GM19452 (cell line): ENCODE results near the gene ITPR1.

Source experiments
- ATAC-seq: cut with Tn5 transposase; IDR thresholded peaks from one replicate; pipeline ENCODE4 v1.9.1; 2021; ENCODE audit not compliant: unreplicated experiment

Gene ITPR1

DNA sequence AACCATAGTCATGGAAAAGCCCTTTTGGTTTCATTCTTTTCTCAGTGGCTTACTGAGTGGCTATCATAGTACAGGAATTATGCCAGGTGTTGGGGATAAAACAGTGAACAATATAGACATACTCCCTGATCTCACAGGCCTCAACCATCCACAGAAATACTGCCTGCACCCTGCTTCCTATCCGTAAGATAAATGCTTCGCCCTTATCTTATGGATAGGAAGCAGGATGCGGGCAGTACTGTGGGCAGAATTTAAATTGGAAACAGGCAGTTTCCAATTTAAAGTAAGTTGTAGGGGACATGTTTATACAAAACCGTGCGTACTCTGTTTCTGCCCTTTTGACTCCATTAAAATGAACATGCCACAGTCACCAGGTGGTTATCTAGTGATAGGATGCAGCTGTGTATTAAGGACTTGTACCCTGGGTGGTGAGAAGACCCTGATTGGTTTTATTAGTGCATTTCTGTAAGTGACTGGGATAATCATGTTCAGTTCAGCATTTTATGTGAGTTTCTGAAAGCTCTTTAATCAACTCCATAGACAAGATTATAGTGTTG is 344.3 kb downstream of the ITPR1 start:
- ATAC-seq: no peak

DNA sequence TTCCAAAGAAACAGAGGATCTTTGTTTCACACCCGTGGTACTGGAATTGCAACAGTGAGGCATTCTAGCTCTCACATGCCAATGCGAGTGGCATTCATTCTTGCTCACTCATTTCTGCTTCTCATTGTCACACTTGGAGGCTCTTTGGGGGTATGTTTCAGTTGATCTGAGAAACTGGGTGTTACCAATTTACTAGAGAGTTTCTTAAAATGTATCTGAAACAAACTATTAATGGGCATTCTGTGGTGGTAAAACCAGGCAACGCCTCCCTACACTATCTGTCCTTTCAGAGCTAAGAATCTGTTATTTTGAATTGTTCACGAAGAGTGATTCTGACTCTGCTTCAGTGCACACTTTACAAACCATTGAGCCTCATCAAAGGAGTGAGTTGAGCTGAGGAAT is 345.5 kb downstream of the ITPR1 start:
- ATAC-seq: peak; percentile 64

DNA sequence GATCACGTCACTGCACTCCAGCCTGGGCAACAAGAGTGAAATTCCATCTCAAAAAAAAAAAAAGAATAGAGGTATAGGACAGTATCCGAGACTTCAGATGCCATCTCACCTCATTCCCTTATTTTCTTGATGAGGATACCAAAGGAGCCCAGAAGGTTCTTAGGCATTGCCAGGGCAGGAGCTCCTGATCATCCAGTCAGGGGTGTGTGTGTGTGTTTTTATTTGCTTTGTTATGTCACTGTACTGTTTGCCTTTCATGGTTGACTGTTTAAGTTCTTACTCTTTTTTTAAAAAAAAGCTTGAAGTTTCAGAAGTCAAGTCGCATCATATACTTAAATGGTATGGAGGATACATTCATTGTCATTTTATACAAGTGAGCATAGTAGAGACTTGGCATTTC is 346.1 kb downstream of the ITPR1 start:
- no peak for ATAC-seq

DNA sequence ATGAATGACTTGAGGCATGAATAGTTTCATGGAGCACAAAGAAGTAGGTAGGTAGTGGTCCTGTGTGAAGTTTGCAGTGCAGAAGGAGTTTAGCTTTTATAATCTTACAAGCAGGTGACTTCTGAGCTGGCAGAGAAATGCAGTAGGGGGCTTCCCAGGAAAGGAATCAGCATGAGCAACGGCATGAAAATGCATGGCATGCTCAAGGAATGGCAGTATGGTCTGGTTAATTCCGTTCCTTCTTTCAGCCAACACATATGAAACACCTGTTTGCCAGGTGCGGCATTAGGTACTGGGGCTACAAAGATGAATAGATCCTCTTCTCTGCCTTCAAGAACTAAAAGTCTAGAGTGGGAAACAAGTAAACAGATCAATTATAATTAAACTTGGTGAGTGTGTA is 348.1 kb downstream of the ITPR1 start:
- no peak for ATAC-seq

DNA sequence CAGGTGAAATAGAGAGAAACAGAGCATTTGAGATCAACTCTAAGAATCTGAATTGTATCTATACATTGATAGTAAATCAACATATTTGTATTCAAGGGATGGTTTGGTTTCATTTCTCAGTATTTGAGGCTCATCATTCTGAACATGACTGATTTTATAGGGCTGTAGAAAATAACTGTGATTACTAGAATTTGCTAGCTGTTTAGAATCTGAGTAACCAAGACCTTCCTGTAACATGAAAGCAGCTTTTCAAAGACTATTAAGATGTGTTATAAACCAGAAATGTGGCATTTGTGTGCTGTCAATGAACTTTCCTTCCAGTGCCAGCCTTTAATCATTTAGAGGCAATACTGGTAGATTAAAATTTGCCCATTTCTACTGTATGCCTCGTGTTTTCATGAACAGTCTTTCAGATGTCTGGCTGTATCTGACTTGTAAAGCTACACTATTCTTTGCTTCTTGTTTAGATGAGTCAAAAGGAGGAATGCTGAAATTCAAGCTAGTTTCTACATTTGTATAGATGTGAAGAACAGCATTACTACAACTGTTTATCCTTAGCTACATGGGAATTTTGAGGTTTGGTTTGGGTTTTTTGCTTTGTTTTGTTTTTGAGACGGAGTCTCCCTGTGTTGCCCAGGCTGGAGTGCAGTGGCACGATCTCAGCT is 348.8 kb downstream of the ITPR1 start:
- no peak for ATAC-seq

DNA sequence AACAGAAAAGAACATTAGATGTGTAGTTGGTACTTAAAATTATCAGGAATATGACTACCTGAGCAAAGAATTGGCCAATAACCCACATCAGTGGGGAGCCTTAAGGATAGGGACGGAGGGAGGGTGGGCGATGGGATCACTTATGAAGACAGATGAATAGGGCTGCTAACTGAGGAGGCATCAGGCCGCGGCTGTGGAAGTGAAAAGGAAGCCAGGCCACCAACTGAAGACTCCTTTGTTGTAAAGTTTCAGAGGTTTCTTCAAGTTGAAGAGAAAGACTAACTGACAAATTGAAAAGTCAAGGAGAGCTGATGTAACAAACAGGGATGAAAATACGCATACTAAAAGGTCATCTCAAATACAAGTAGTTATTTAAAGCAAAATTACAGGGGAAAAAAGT is 350.5 kb downstream of the ITPR1 start:
- no peak for ATAC-seq

DNA sequence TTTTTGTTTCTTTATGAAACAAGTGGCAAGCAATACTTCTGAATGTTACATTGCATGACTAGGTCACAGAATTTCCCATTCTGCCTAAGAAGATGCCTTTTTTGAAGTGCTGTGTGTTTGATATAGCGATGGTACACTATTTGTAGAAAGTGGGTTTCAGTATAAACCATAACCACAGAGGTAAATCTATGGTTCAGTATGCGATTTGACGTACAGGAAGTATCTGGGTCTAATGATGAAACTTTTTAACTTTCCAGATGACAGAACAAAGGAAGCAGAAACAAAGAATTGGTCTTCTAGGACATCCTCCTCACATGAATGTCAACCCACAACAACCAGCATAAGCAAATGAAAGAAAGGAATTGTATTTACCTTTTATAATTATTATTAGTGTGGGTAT is 352.7 kb downstream of the ITPR1 start:
- ATAC-seq: peak; percentile 79

DNA sequence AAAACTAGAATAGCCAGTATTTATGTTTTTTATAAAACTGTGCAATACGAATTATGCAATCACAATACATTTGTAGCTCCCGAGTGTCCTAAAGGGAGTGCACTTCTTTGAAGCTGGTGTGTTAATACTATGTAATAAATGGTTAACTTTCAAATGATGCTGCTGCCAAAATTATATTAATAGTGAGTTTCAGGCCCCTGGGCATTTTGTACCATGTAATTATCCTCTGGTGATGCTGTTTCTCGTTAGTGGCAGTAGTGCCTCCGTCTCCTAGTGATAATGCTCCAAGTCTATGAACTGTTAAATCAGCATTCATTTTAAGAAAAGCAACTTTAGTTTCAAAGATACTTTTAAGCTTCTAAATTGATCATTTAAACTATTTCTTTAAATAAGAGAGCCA is 353.4 kb downstream of the ITPR1 start:
- ATAC-seq: no peak

DNA sequence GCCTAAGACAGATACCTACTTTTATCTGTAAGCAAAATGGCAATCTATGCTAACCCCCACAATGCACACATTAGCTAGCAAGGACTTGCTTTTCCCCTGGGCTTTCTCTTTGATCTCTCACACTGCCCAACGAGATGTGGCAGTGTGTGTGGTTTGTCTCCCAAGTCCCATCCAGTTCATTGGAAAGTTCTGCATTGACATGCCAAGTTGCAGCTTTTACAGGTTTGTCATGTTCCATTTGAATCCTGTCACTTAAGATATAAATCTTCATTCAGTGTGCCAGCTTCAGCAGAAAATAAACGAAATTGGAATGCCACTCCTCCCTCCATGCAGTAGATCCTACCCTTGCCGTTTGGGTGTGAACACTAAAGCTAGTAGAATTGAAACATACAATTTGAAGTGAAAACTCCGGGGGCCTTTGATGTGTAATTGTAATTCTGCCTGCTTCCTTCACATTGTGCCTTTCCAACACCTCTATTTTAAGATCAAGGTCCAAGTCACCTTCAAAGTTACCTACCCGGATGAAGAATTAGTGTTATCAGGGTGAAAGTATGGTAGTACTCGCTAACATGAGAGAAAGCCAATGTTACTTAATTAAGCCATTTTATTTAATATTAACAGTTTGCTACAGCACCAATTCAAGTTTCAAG is 355.2 kb downstream of the ITPR1 start:
- no peak for ATAC-seq

DNA sequence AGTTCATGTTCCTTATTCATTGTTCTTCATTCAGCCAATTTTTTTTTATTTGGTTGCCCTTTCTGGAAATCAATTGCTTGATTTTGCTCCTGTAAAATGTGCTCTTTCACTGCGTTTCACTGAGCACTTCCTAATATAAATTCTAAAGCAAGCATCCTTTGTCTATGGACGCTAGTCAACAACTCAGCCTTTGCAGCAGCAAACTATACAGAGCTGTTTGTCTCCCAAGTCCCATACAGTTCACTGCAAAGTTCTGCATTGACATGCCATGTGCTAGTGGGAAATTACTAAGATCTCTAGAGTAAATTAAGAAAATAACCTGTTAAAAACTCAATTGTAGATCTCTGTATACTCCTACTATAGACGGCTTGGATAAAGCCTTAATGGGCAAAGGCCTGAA is 356.0 kb downstream of the ITPR1 start:
- ATAC-seq: no peak

DNA sequence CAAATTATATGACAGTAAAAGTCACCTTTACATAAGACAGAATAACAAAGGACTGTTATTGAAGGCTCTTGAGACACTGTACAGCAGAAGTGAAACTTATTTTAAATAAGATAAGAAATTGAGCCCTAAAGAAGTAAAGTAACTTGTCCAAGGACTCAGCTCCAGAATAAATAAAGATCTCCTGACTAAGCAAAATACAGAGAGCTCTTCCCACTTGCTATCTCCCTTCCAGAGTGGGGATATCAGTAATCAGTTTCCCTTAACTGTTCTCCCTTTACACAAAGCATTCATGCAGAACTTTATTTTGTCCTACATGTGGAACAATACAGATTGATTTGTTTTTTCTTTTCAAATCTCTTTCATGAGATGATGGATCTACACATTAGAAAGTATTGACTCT is 356.6 kb downstream of the ITPR1 start:
- no peak for ATAC-seq

DNA sequence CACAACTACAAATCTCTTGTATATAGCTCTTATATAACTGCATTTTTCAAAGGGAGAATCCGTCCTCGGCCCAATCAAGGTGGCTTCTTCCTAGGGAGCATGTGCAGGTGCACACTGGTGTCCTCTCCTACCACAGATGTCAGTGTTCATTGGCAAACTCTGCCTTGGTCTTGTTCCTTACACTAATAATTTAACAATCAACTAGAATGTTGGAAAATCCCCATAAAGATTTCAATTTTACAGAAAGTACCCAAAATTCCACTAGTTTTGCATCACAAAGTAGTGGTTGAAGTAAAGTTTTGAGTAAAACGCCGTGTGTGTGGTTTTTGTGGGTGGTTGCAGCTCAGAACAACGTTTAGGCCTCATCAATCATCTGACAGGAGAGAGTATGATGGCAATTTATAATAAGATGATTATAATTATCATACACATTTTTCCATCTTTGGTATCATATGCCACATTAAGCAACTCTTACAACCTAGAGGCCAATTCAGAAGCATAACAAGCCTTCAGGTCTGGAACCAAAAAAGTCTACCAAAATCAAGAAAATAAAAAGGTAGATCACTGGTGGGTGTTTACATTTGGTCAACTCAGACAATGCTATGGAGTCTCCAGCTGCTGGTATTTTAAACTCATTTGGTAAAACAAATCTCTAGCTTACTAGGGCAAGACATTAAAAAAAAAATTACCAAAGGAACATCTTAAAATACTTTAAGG is 357.2 kb downstream of the ITPR1 start:
- ATAC-seq: peak; percentile 44

DNA sequence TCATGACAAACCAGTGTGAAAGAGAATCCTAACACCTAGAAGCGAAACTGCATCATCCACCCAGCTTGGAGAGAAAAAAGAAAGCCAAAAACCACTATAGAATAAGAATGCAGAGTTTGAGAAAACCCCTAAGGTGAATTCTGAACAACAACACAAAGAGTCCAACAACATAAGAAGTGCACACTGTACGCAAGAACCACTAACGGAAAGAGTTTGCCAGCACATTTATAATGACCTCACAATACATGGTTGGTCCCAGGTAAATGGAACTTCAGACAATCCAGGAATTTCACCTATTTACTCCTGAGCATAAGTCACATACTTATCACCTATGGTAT is 357.7 kb downstream of the ITPR1 start:
- peak; percentile 42 for ATAC-seq

DNA sequence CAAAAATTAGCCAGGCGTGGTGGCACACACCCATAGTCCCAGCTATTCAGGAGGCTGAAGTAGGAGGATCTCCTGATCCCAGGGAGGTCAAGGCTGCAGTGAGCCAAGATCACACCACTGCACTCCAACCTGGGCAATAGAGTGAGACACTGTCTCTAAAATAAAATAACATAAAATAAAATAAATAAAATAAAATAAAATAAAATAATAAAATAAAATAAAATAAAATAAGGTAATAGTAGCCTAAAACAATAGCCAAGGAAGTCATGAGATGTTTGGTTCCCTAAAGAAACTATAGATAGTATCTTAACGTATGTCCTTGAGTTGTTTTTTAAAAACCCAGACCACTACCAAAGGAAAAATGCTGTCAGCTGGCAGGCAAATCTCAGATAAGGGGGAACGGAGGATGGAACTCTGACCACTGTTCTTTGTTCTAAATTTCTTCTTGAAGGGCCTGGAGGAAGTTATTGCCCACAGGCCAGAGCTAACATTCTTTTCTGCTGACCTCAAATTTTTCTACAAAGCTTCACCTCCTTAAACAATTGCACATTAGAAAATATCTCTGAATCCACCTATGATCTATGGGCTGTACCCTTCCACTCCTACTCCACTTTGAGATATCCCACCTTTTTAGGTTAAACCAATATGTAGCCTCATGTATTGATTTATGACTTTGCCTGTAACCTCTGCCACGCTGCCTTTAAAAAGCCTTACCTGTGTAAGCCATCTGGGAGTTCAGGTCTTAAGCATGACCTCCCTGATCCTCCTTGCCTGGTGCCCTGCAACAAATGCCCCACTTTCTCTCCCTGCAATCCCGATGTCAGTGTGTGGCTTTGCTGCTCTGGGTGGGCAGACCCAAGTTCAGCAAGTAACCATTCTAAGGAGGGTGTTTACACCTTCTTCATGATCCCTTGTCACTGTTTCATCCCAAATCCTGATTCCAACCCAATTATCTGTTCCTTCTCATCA is 359.9 kb downstream of the ITPR1 start:
- ATAC-seq: no peak

DNA sequence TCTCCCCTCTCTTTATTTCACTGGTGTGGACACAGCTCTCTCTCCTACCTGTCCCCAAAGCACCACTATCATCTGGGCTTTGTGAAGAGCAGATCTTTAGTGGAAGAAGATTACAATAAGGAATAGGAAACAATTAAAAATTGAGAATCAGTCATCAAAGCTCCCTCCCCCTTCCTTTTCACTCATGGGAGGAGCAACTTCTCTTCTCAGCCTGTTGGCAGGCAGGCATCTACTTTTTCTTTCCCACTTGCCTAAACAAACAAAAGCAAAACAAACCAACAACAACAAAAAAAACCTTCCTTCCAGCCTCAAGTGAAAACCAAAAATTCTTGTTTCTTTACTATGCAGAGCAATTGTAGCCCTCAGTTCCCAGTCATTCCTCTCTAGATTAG is 360.6 kb downstream of the ITPR1 start:
- ATAC-seq: no peak

DNA sequence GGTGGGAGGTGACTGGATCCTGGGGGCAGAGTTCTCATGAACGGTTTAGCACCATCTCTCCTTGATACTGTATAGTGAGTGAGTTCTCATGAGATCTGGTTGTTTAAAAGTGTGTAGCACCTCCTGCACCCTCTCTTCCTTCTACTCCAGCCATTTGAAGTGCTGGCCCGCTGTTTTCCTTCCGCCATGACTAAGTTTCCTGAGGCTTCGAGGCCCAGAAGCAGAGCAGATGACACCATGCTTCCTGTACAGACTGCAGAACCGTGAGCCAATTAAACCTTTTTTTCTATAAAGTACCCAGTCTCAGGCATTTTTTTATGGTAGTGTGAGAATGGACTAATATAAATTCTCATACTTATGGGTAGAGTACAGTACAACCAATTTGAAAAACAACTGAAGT is 362.5 kb downstream of the ITPR1 start:
- no peak for ATAC-seq

DNA sequence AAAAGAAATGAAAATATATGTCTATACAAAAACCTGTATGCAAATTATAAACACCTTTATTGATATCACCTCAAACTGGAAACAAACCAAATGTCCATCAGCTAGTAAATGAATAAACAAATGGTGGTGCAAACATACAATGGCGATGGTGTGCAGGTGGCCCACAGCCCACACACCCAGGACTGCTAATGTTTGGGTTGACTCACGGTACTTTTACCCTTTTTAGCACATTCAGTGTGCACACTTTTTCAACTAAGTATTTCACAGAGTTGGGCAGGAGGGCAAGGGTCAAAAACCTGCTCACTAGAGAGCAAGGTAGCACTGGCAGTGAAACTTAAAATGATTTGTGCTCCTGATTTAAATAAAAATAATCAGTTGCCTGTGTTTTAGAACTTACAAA is 363.0 kb downstream of the ITPR1 start:
- ATAC-seq: no peak

DNA sequence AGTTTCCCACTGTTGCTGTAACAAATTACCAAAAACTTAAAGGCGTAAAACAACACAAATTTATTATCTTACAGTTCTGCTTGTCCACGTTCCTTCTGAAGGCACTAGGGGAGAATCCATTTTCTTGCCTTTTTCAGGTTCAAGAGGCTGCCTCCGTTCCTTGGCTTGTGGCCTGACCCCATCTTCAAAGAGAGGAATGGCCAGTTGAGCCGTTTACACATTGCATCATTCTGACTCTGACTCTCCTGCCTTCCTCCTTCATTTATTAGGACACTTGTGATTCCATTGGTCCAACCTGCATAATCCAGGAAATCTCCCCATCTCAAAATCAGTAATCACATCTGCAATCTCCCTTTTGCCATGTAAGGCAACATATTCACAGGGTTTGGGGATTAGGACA is 363.4 kb downstream of the ITPR1 start:
- no peak for ATAC-seq

DNA sequence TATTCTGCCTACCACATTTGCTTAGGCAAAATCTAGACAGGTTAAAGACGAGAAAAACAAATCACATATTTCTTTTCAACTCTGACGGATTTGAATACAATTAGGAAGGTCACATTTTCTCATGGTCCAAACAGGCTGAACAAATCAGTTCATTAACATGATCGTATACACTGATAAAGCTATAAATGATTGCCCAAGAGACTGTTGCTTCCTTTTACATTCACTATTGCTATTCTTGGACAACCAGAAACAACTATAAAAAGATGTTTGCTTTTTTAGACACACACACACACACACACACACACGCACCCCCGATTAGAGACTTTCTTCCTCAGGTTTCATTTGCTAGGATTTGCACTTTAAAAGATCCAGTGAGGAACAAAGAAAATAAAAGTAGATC is 363.8 kb downstream of the ITPR1 start:
- no peak for ATAC-seq

DNA sequence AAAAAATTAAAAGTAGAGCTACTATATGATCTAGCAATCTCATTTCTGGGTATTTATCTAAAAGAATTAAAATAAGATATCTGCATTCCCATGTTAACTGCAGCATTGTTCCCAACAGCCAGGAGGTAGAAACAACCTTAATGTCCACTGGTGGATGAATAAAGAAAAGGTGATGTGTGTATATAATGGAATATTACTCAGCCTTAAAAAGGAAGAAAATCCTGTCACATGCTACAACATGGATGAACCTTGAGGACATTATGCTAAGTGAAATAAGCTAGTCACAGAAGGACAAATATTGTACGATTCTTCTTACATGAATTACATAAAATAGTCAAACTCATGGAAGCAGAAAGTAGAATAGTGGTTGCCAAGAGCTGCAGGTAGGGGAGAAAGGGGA is 366.6 kb downstream of the ITPR1 start:
- ATAC-seq: no peak

DNA sequence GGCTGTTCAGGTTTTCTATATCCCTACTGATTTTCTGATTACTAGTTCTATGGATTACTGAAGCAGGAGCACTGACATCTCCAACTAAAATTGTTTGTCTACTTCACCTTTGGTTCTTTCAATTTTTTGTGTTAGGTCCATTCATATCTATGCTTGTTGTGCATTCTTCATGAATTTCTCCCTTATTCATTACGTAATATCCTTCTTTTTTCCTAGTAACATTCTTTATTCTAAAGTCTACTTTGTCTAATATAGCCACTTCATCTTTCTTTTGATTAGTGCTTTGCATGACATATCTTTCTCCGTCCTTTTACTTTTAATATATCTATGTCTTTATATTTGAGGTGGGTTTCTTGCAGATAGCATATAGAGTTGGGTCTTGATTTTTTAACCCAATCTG is 369.8 kb downstream of the ITPR1 start:
- ATAC-seq: no peak
